MCF 10A (cell line): ENCODE data around the gene NAALADL2. TPM values are rescaled to one million over a fixed set of nuclear protein-coding genes. Genes with fewer than 3 reads are reported as not detected.
"Not testable (repeated sequence)": the region's sequence is repeated elsewhere in the genome, so short reads cannot be mapped to it uniquely, and the experiment has no call there.

Experiments used
- BruUV-seq: library from RNA; stranded (reverse); fragments of 400-500 nt; replicated peaks from 2 replicates; lab custom pipeline; 2021; lab: Mats Ljungman, UMichigan
- CTCF ChIA-PET: fragments of 300-600 bp; sonication (Branson Sonifier 250); formaldehyde crosslinking; extraction: SDS; loops from one replicate; lab custom pipeline; 2021; ENCODE audit warnings: antibody characterized with exemption, inconsistent platforms; lab: Yijun Ruan, JAX
- POLR2A ChIA-PET: fragments of 300-600, 350-650 bp; sonication (Branson Sonifier 250); formaldehyde crosslinking; extraction: SDS; loops from one replicate; lab custom pipeline; 2020; ENCODE audit warnings: antibody characterized with exemption, inconsistent platforms; lab: Yijun Ruan, JAX
- DNase-seq: peaks from one replicate; pipeline ENCODE4 v3.0.0-alpha.2; 2018; ENCODE audit not compliant: unreplicated experiment
- H3K27ac Mint-ChIP-seq: one replicate; pipeline ENCODE4 v1.8.0; 2022; ENCODE audit warnings: mild to moderate bottlenecking, low read depth, mixed read lengths; ENCODE audit not compliant: unreplicated experiment
- H3K27me3 Mint-ChIP-seq: one replicate; pipeline ENCODE4 v1.8.0; 2022; ENCODE audit warnings: mixed read lengths; ENCODE audit not compliant: insufficient read depth, unreplicated experiment
- H3K36me3 Mint-ChIP-seq: one replicate; pipeline ENCODE4 v1.8.0; 2022; ENCODE audit warnings: mild to moderate bottlenecking, moderate library complexity, mixed read lengths; ENCODE audit not compliant: insufficient read depth, unreplicated experiment
- H3K4me1 Mint-ChIP-seq: one replicate; pipeline ENCODE4 v1.8.0; 2022; ENCODE audit warnings: mixed read lengths; ENCODE audit not compliant: insufficient read depth, unreplicated experiment
- H3K4me3 Mint-ChIP-seq: one replicate; pipeline ENCODE4 v1.8.0; 2022; ENCODE audit warnings: mild to moderate bottlenecking, moderate library complexity, mixed read lengths; ENCODE audit not compliant: unreplicated experiment
- H3K9me3 Mint-ChIP-seq: one replicate; pipeline ENCODE4 v1.8.0; 2022; ENCODE audit warnings: mixed read lengths; ENCODE audit not compliant: unreplicated experiment
- CTCF ChIP-seq: fragments of 200-600 bp; IDR thresholded peaks from one replicate; pipeline ENCODE4 v1.8.0; 2022; ENCODE audit warnings: antibody characterized with exemption, mild to moderate bottlenecking; ENCODE audit not compliant: unreplicated experiment
- intact Hi-C: fragments of 100-400 bp; cut with micrococcal nuclease; formaldehyde crosslinking; loops from 2 replicates; pipeline ENCODE4 v1.14.1; 2022
- total RNA-seq: library from RNA; stranded (reverse); gene quantifications from 2 replicates; pipeline ENCODE4 v1.2.3, GENCODE V29; 2022

NAALADL2 gene
- total RNA-seq, 1 experiment from 2014 or later: 4.2 TPM

GRCh38 chr3:175835763-175836162 lies 976.6 kb downstream of the NAALADL2 start:
- intact Hi-C loops, POLR2A ChIA-PET, BruUV-seq, H3K4me3 Mint-ChIP-seq, DNase-seq, H3K27ac Mint-ChIP-seq, H3K9me3 Mint-ChIP-seq, H3K36me3 Mint-ChIP-seq, CTCF ChIA-PET, H3K27me3 Mint-ChIP-seq, H3K4me1 Mint-ChIP-seq: not testable (repeated sequence)

DNA sequence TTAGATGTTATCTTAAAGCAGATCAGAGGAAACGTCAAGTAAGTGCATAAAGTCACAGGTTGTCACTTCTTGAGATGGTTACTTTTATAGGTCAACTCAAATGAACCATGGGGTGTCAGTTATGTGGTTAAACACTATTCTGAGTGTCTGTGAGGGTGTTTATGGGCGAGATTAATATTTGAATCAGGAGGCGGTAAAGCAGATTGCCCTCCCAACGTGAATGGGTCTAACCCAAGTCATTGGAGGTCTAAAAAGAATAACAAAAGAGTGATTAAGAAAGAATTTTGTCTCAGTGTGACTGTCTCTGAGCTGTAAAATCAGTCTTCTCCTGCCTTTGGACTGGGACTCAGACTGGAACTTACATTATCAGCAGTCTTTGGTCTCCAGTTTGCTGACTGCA lies 977.5 kb downstream of the NAALADL2 start:
- Mint-ChIP-seq H3K36me3 (no peaks in the 10 kb centered on the region), H3K27me3 (no peaks in the 10 kb centered on the region), H3K9me3 (no peaks in the 10 kb centered on the region), H3K4me1 (no peaks in the 10 kb centered on the region), H3K27ac (no peak overlapping the region), H3K4me3 (no peak overlapping the region)
- no TSS peak for BruUV-seq
- POLR2A ChIA-PET: no interaction called here
- CTCF ChIA-PET: no interaction called here
- intact Hi-C loops: no loop called here
- DNase-seq: no peak
- no peak for TF ChIP-seq CTCF

- intact Hi-C loops: no loop called here
- no peak for DNase-seq
- no peaks in the 10 kb centered on the region for H3K27me3 Mint-ChIP-seq
- H3K4me3 Mint-ChIP-seq: no peak overlapping the region
- H3K4me1 Mint-ChIP-seq: no peaks in the 10 kb centered on the region
- no peaks in the 10 kb centered on the region for H3K36me3 Mint-ChIP-seq
- no peak for TF ChIP-seq CTCF
- H3K27ac Mint-ChIP-seq: no peak overlapping the region
- no peaks in the 10 kb centered on the region for H3K9me3 Mint-ChIP-seq
- ChIA-PET POLR2A (no interaction called here), CTCF (no interaction called here)
- BruUV-seq: no TSS peak
These were observed 978.8 kb downstream of the NAALADL2 start for GRCh38 chr3:175837962-175838361.

- POLR2A ChIA-PET: no interaction called here
- no peaks in the 10 kb centered on the region for H3K4me1 Mint-ChIP-seq
- no peak overlapping the region for H3K4me3 Mint-ChIP-seq
- H3K27ac Mint-ChIP-seq: no peak overlapping the region
- H3K9me3 Mint-ChIP-seq: no peaks in the 10 kb centered on the region
- no TSS peak for BruUV-seq
- intact Hi-C loops: no loop called here
- CTCF ChIA-PET: interaction anchor here (1.1 kb wide), 1 partner anchor 14 kb away, joined by 4 read pairs; no protein-coding TSS in a partner anchor
- no peak for TF ChIP-seq CTCF
- H3K36me3 Mint-ChIP-seq: no peaks in the 10 kb centered on the region
- no peak for DNase-seq
- no peaks in the 10 kb centered on the region for H3K27me3 Mint-ChIP-seq
These were observed 980.4 kb downstream of the NAALADL2 start for GRCh38 chr3:175839366-175840005.
